Panc1 (cell line): ENCODE data around the gene SDC1.

Experiments
- CTCF ChIP-seq: fragments of 450-650 bp; IDR thresholded peaks from 2 replicates; pipeline ENCODE4 v1.5.1; 2017; ENCODE audit warnings: mild to moderate bottlenecking
- POLR2AphosphoS5 ChIP-seq: IDR thresholded peaks from 2 replicates; pipeline ENCODE4 v1.6.1; 2012; ENCODE audit warnings: mild to moderate bottlenecking, low read depth, low read length, moderate library complexity
- REST ChIP-seq, 2 experiments: IDR thresholded peaks; 2 replicates each; pipeline ENCODE4 v1.6.1; 2011 to 2012; ENCODE audit warnings: low read depth in 2 of 2, control low read depth in 1 of 2, low read length in 1 of 2, mild to moderate bottlenecking in 1 of 2, moderate library complexity in 1 of 2; ENCODE audit not compliant: insufficient read depth in 1 of 2

GRCh38 chr2:20200697-20201555, 24.0 kb downstream of the SDC1 start:
- no peak for TF ChIP-seq CTCF
- no peak for TF ChIP-seq POLR2AphosphoS5
- no peak for TF ChIP-seq REST (IDR thresholded peaks at IDR 0.05; ENCODE audit: insufficient read depth in 1 of 2, low read depth in 2 of 2, low read length in 1 of 2)
